ENCODE data around the gene MALRD1.

GRCh38 chr10:19656420-19657042, 607.9 kb downstream of the MALRD1 start:
- TF ChIP-seq, protein P1, sequence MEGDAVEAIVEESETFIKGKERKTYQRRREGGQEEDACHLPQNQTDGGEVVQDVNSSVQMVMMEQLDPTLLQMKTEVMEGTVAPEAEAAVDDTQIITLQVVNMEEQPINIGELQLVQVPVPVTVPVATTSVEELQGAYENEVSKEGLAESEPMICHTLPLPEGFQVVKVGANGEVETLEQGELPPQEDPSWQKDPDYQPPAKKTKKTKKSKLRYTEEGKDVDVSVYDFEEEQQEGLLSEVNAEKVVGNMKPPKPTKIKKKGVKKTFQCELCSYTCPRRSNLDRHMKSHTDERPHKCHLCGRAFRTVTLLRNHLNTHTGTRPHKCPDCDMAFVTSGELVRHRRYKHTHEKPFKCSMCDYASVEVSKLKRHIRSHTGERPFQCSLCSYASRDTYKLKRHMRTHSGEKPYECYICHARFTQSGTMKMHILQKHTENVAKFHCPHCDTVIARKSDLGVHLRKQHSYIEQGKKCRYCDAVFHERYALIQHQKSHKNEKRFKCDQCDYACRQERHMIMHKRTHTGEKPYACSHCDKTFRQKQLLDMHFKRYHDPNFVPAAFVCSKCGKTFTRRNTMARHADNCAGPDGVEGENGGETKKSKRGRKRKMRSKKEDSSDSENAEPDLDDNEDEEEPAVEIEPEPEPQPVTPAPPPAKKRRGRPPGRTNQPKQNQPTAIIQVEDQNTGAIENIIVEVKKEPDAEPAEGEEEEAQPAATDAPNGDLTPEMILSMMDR (IDR thresholded peaks at IDR 0.05; ENCODE audit: low read depth, low read length), result no peak
- no peak for TF ChIP-seq EZH2phosphoT487 (IDR thresholded peaks at IDR 0.05; ENCODE audit: low read depth)

All from OCI-LY3 (cell line).